Omental fat pad (tissue), 4 donors: ENCODE data around the gene PTPA. TPM values are rescaled to one million over a fixed set of nuclear protein-coding genes. Genes with fewer than 3 reads are reported as not detected.
"Not testable (repeated sequence)": the region's sequence is repeated elsewhere in the genome, so short reads cannot be mapped to it uniquely, and the experiment has no call there.

Experiments
- ATAC-seq: fragments of 150-250 bp; one replicate; pipeline ENCODE4 v1.9.1; 2016; ENCODE audit warnings: mild to moderate bottlenecking, moderate library complexity; ENCODE audit not compliant: low FRiP score
- DNase-seq: peaks from one replicate; pipeline ENCODE4 v3.0.0-alpha.2; 2019; ENCODE audit warnings: low spot score
- total RNA-seq, 4 donors: library from RNA; depleted of rRNA; stranded (reverse); fragments of >200 nt; gene quantifications; one replicate each; pipeline ENCODE4 v1.1.0, GENCODE V29; 2016
- TF ChIP-seq, protein P1 (sequence below), 3 donors: fragments of 450-650 bp; IDR thresholded peaks; one replicate each; pipeline ENCODE4 v1.5.1; 2016 to 2017; ENCODE audit warnings: antibody characterized with exemption in 3 of 3, mild to moderate bottlenecking in 3 of 3, moderate library complexity in 2 of 3

PTPA gene
- total RNA-seq, 4 donors from 2014 or later, result 37.2 to 49.5 (median 41.8) TPM

DNA sequence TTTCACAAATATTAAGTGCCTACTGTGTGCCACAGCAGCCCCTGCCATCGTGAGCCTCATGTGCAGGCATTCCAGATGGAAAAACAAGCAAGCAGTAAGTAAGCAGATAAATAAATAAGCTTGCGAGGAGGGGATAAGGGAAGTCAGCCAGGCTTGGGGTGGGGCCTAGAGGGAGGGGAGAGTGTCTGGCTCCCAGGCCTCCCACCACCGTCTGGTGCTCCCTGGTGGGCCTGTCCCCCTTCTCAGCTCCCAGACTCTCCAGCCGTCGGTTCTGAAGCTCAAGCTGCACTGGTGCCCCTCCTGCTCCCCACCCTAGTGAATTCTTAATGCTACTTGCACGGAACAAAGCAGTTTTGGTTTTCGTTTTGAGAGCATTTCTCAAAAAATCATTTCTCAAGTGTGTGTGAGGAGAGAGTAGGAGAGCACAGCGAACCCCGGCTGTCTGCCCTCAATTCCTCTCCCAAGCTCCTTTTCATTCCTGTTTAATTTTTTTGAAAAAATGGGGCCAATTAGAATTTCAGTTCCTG lies 73.4 kb downstream of the PTPA start:
- DNase-seq, result no peak
- no peak for ATAC-seq
- TF ChIP-seq, protein P1, sequence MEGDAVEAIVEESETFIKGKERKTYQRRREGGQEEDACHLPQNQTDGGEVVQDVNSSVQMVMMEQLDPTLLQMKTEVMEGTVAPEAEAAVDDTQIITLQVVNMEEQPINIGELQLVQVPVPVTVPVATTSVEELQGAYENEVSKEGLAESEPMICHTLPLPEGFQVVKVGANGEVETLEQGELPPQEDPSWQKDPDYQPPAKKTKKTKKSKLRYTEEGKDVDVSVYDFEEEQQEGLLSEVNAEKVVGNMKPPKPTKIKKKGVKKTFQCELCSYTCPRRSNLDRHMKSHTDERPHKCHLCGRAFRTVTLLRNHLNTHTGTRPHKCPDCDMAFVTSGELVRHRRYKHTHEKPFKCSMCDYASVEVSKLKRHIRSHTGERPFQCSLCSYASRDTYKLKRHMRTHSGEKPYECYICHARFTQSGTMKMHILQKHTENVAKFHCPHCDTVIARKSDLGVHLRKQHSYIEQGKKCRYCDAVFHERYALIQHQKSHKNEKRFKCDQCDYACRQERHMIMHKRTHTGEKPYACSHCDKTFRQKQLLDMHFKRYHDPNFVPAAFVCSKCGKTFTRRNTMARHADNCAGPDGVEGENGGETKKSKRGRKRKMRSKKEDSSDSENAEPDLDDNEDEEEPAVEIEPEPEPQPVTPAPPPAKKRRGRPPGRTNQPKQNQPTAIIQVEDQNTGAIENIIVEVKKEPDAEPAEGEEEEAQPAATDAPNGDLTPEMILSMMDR (IDR thresholded peaks at IDR 0.05), result no peak

DNA sequence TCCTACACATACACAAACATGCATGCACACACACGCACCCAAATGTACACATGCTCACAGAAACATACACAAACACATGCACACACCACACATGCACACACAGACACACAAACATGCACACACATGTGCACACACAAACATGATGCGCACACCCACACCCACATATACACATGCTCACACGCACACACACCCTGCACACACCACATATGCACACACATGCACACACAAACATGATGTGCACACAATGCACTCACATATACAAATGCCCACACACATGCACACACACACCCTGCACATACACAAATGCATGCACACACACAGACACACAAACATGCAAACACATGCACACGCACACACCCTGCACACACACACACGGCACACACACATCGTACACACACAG lies 74.2 kb downstream of the PTPA start:
- DNase-seq (no peak), ATAC-seq (no peak)
- TF ChIP-seq, protein P1 (IDR thresholded peaks at IDR 0.05), result no peak

DNA sequence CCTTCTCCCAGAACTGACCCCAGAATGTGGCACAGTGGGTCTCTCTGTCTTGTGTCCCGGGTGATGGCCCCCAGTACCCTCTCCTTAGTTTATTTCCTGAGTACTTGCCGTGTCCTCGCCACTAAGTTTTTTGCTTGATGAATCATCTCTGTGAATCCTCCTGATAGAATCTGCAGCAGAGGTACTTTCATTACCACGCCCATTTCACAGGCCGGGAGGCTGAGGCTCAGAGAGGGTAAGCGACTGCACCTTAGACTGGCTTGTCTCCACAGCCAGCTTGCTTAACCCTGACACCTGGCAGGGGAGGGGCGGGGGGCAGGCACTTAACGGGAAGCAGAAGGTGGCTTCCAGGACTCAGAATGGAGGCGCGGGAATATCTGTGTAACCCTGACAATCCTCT lies 74.8 kb downstream of the PTPA start:
- TF ChIP-seq, protein P1 (IDR thresholded peaks at IDR 0.05), result no peak
- ATAC-seq (no peak), DNase-seq (no peak)

DNA sequence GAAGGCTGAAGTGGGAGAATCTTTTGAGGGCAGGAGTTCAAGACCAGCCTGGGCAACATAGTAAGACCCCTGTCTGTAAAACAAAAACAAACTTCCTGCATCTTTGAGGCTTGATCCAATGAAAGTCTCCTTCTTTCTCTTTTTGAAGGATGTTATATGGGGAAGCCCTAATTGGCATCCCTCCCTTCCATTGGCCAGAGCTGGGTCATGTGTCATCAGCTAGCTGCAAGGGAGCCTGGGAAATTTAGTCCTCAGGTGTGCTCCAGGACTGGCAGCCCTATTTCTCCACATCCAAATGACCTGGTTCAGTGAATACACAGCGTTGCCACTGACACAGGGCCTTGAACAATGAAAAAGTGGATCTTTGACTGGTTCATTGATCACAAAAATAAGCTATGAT lies 75.8 kb downstream of the PTPA start:
- DNase-seq (no peak), ATAC-seq (no peak)
- TF ChIP-seq, protein P1 (IDR thresholded peaks at IDR 0.05), result no peak

DNA sequence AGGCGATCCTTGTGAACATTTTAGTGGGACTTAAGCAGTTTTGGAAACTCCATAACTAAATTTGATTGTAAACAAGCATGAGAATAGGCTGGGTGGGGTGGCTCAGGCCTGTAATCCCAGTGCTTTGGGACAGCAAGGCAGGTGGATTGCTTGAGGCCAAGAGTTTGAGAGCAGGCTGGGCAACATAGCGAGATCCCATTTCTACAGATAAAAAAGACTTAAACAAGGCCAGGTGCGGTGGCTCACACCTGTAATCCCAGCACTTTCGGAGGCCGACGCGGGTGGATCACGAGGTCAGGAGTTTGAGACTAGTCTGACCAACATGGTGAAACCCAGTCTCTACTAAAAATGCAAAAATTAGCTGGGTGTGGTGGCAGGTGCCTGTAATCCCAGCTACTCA lies 78.8 kb downstream of the PTPA start:
- not testable (repeated sequence) for ATAC-seq

DNA sequence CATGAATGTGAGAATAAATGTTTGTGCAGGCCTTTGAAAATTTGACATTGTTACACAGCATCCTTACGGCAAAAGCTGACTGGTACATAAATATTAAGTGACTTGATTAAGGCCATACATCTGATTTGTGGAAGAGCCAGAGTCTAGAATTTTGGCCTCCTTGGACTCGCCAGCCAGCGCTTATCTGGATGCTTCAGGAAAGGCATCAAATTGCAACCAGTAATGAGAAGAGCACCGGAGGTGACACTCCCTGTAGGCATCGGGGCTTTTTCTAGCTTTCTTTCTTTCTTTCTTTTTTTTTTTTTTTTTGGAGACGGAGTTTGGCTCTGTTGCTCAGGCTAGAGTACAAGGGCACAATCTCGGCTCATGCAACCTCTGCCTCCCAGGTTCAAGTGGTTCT lies 80.0 kb downstream of the PTPA start:
- DNase-seq, result no peak
- ATAC-seq, result no peak
- TF ChIP-seq, protein P1 (IDR thresholded peaks at IDR 0.05), result no peak

More for the DNA sequence above, 78.8 kb downstream of the PTPA start:
- DNase-seq, result not testable (repeated sequence)

DNA sequence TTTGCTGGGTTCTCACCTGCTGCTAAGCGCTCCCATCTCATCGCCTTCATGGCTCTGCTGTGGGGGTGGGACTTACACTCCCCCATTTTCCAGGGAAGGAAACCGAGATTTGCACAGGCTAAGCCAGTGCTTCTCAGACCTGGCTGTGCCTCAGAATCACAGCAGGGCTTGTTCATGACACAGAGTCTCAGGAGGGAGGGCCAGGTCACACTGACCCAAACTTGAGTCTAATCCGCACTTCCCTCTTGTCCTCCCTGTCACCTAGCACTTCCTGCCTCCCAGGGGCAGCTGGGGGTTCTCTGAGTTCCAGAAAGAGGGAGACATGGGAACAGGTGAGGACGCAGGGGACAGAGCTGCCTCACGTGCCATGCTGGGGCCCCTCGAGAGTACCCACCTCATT lies 82.4 kb downstream of the PTPA start:
- TF ChIP-seq, protein P1 (IDR thresholded peaks at IDR 0.05), result no peak
- DNase-seq (no peak), ATAC-seq (no peak)

DNA sequence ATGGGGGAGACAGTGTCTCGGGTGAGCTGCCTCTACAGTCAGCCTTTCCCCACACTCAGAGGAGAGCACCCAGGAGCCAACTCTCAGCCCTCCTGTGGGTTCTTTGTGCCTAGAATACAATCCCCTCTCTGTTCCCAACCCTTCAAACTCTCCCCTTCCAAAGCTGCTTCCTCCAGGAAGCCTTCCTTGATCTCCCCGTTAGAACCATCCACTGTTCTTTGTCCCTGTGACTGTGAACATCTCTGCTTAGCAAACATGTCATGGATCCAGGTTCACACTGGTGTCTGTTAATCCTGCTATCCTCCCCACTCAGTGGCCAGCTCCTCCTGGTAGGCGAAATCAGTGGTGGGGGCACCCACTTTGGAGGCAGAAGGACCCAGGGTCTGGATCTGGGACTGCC lies 83.0 kb downstream of the PTPA start:
- TF ChIP-seq, protein P1 (IDR thresholded peaks at IDR 0.05), result no peak
- ATAC-seq (no peak), DNase-seq (no peak)
